Thyroid gland (tissue), 4 donors: ENCODE measurements around the gene PADI1.

ENCODE experiments used
- CTCF ChIP-seq, 6 experiments: fragments of 200-600 bp in 3 of 6; fragments of 450-650 bp in 3 of 6; sonication (generic) in 3 of 6; IDR thresholded peaks; one replicate each; pipeline ENCODE4 v1.5.1; 2016 to 2019; ENCODE audit warnings: antibody characterized with exemption in 6 of 6, mild to moderate bottlenecking in 2 of 6, inconsistent platforms in 1 of 6, moderate library complexity in 1 of 6
- POLR2A ChIP-seq, 2 donors: fragments of 450-650 bp; IDR thresholded peaks; one replicate each; pipeline ENCODE4 v1.6.1; 2017; ENCODE audit warnings: antibody characterized with exemption in 2 of 2, mild to moderate bottlenecking in 2 of 2, moderate library complexity in 1 of 2

- TF ChIP-seq CTCF (IDR thresholded peaks at IDR 0.05) (no peak), POLR2A (IDR thresholded peaks at IDR 0.05) (no peak)
Measured at GRCh38 chr1:17276568-17276967, 71.6 kb downstream of the PADI1 start.
